A673 (cell line): ENCODE data around the gene ZNF620. TPM values are rescaled to one million over a fixed set of nuclear protein-coding genes. Genes with fewer than 3 reads are reported as not detected.

Source experiments
- BruUV-seq: library from RNA; stranded (reverse); fragments of 400-500 nt; replicated peaks from 2 replicates; lab custom pipeline; 2021; lab: Mats Ljungman, UMichigan
- CTCF ChIA-PET: fragments of 300-600 bp; sonication (Branson Sonifier 250); formaldehyde crosslinking; loops from one replicate; lab custom pipeline; 2022; ENCODE audit warnings: antibody characterized with exemption; lab: Charles Lee
- POLR2A ChIA-PET: fragments of 300-600 bp; sonication (Branson Sonifier 250); formaldehyde crosslinking; loops from one replicate; lab custom pipeline; 2022; ENCODE audit warnings: antibody characterized with exemption; ENCODE audit not compliant: low non-redundant PET; lab: Charles Lee
- DNase-seq: peaks from one replicate; pipeline ENCODE4 v3.0.0-alpha.2; 2015; ENCODE audit warnings: low spot score
- H3K27ac ChIP-seq: fragments of 200-600 bp; sonication (generic); 2 replicates; pipeline ENCODE4 v1.5.1; 2016; ENCODE audit warnings: mixed run types, low read depth, mild to moderate bottlenecking, mixed read lengths, antibody characterized with exemption, low read length; ENCODE audit not compliant: poor library complexity, severe bottlenecking
- H3K27me3 ChIP-seq: fragments of 200-600 bp; sonication (generic); replicated peaks from 2 replicates; pipeline ENCODE4 v1.6.1; 2017; ENCODE audit warnings: mixed run types, low read depth, mild to moderate bottlenecking, mixed read lengths, antibody characterized with exemption, low read length; ENCODE audit not compliant: insufficient read depth, poor library complexity
- H3K36me3 ChIP-seq: fragments of 200-600 bp; sonication (generic); 2 replicates; pipeline ENCODE4 v1.6.1; 2016; ENCODE audit warnings: mixed run types, mild to moderate bottlenecking, mixed read lengths, antibody characterized with exemption, low read length; ENCODE audit not compliant: insufficient read depth, poor library complexity, severe bottlenecking
- H3K4me1 ChIP-seq: fragments of 200-600 bp; sonication (generic); 2 replicates; pipeline ENCODE4 v1.6.1; 2017; ENCODE audit warnings: mixed run types, mild to moderate bottlenecking, mixed read lengths, antibody characterized with exemption, low read length; ENCODE audit not compliant: insufficient read depth, poor library complexity, severe bottlenecking
- H3K4me3 ChIP-seq: fragments of 200-600 bp; sonication (generic); 2 replicates; pipeline ENCODE4 v1.5.1; 2016; ENCODE audit warnings: low read depth, mixed run types, mild to moderate bottlenecking, mixed read lengths, low read length; ENCODE audit not compliant: poor library complexity, severe bottlenecking
- H3K9me3 ChIP-seq: fragments of 200-600 bp; sonication (generic); 2 replicates; pipeline ENCODE4 v1.6.1; 2016; ENCODE audit warnings: mixed run types, low read depth, mild to moderate bottlenecking, mixed read lengths, antibody characterized with exemption, low read length; ENCODE audit not compliant: poor library complexity, severe bottlenecking
- EZH2 ChIP-seq: fragments of 200-600 bp; sonication (generic); IDR thresholded peaks from 2 replicates; pipeline ENCODE4 v1.6.1; 2017; ENCODE audit warnings: borderline replicate concordance, low read depth, mild to moderate bottlenecking, mixed read lengths, antibody characterized with exemption, low read length; ENCODE audit not compliant: poor library complexity, severe bottlenecking
- intact Hi-C: fragments of 100-400 bp; cut with micrococcal nuclease; formaldehyde crosslinking; loops from one replicate; pipeline ENCODE4 v1.10.0; 2022; ENCODE audit not compliant: unreplicated experiment
- total RNA-seq: library from RNA; stranded (reverse); gene quantifications from 2 replicates; pipeline ENCODE4 v1.2.3, GENCODE V29; 2021
- TF ChIP-seq, protein P1 (sequence below): fragments of 300-800, 200-600 bp; sonication (generic); conservative IDR thresholded peaks from 2 replicates; pipeline ENCODE4 v1.5.1; 2017; ENCODE audit warnings: low read depth, mild to moderate bottlenecking, antibody characterized with exemption, low read length, moderate library complexity, mixed read lengths

Gene ZNF620
- total RNA-seq, 1 experiment from 2014 or later = 7.9 TPM

DNA sequence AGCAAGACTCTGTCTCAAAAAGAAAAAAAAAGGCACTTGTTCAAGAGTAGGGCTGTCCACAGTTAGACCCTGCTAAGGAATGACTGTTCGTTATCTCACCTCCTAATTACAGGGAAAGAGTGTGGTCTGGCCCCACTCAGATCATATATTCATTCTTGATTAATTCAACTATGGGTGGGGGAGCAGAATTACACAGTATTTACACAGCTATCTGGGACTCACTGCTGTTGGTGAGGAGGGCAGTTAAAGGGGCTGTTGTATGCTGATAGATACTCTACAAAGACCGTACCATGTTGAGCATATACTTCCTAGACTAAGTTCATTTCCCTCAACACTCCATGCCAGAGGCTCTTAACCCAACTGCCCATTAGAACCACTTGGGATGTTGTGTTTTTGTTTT is 3.8 kb upstream of the ZNF620 start:
- H3K27me3 ChIP-seq = no peaks in the 10 kb centered on the region
- POLR2A ChIA-PET = no interaction called here
- no peak overlapping the region for H3K4me3 ChIP-seq
- no peaks in the 10 kb centered on the region for H3K4me1 ChIP-seq
- no peak for DNase-seq
- TF ChIP-seq EZH2 = no peak
- TF ChIP-seq, protein P1, sequence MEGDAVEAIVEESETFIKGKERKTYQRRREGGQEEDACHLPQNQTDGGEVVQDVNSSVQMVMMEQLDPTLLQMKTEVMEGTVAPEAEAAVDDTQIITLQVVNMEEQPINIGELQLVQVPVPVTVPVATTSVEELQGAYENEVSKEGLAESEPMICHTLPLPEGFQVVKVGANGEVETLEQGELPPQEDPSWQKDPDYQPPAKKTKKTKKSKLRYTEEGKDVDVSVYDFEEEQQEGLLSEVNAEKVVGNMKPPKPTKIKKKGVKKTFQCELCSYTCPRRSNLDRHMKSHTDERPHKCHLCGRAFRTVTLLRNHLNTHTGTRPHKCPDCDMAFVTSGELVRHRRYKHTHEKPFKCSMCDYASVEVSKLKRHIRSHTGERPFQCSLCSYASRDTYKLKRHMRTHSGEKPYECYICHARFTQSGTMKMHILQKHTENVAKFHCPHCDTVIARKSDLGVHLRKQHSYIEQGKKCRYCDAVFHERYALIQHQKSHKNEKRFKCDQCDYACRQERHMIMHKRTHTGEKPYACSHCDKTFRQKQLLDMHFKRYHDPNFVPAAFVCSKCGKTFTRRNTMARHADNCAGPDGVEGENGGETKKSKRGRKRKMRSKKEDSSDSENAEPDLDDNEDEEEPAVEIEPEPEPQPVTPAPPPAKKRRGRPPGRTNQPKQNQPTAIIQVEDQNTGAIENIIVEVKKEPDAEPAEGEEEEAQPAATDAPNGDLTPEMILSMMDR = no peak
- H3K36me3 ChIP-seq = no peaks in the 10 kb centered on the region
- intact Hi-C loops = no loop called here
- H3K9me3 ChIP-seq = no peaks in the 10 kb centered on the region
- CTCF ChIA-PET = no interaction called here
- H3K27ac ChIP-seq = no peak overlapping the region
- BruUV-seq = no TSS peak

DNA sequence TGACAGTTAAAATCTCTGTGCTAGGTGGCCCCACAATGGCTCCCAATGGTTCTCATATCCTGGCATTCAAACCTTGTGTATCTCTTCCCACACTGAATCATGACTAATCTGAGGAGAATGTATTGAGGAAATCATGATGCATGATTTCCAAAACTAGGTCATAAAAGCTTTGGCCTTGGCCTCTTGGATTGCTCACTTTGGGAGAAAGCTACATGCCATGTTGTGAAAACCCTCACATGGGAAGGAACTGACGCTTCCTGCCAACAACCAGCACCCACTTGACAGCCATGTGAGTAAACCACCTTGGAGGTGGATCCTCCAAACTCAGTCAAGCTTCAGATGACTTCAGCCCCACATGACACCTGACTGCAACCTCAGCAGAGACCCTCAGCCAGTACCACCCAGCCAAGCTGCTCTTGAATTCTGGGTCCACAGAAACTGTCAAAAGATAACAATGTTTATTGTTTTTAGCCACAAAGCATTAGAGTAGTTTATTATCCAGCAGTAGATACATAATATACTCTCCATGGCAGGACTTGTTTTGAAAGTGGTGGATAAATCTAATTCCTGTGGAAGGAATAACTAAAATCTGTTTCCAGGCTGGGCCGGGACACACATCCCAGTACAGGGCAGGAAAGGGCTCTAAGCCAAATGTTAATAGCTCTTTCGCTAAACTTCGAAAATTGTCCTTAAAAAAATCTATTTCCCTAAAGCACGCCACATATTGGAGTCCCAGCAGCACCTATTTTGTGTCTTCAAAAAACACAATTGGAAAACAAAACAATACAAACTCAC is 1.0 kb upstream of the ZNF620 start:
- ChIA-PET CTCF (no interaction called here), POLR2A (no interaction called here)
- no peaks in the 10 kb centered on the region for H3K27me3 ChIP-seq
- H3K4me1 ChIP-seq = no peaks in the 10 kb centered on the region
- peak overlapping the region; percentile 60 for H3K4me3 ChIP-seq
- intact Hi-C loops = no loop called here
- peak; percentile 19 for DNase-seq
- TF ChIP-seq EZH2 = no peak
- TF ChIP-seq, protein P1 = no peak
- BruUV-seq = no TSS peak
- no peak overlapping the region for H3K27ac ChIP-seq
- no peaks in the 10 kb centered on the region for H3K36me3 ChIP-seq
- H3K9me3 ChIP-seq = no peaks in the 10 kb centered on the region

GRCh38 chr3:40511031-40511718 is 5.3 kb downstream of the ZNF620 start:
- H3K36me3 ChIP-seq = peaks cover 3% of the 10 kb centered on the region
- intact Hi-C loops = no loop called here
- no peak overlapping the region for H3K27ac ChIP-seq
- DNase-seq = no peak
- H3K4me3 ChIP-seq = no peak overlapping the region
- no peaks in the 10 kb centered on the region for H3K9me3 ChIP-seq
- TF ChIP-seq, protein P1 = no peak
- no peak for TF ChIP-seq EZH2
- BruUV-seq = no TSS peak
- H3K4me1 ChIP-seq = no peaks in the 10 kb centered on the region
- H3K27me3 ChIP-seq = no peaks in the 10 kb centered on the region
- CTCF ChIA-PET = no interaction called here
- POLR2A ChIA-PET = no interaction called here
